Left cardiac atrium (tissue), 4 donors: ENCODE data around the gene MAGIX. TPM values are rescaled to one million over a fixed set of nuclear protein-coding genes. Genes with fewer than 3 reads are reported as not detected.

Source experiments
- ATAC-seq, 2 donors: fragments of 200-7000 bp; cut with Tn5 transposase; one replicate each; pipeline ENCODE4 v1.9.1; 2020; ENCODE audit warnings: mild to moderate bottlenecking in 2 of 2, moderate library complexity in 2 of 2
- DNase-seq: peaks from one replicate; pipeline ENCODE4 v3.0.0-alpha.2; 2020
- intact Hi-C, 2 donors: fragments of 100-400 bp; cut with DNase I; formaldehyde crosslinking; loops; one replicate each; pipeline versions ENCODE4 v1.14.1 to v1.15.1; 2022 to 2023
- total RNA-seq, 2 donors: library from RNA; stranded (reverse); fragmentation: NEBNext Ultra II Directional; extraction: Animal tissue kit (Norgen Biotek cat#: 25700); gene quantifications; one replicate each; pipeline ENCODE4 v1.2.1, GENCODE V29; 2021
- donor health status: DM: no; HTN: yes; CAD: no.
- donor health status: DM: no; HTN: yes; CAD: no; lungs with severe emphysema.
- donor health status: DM: yes; HTN: yes; CAD: no.
- donor health status: Dilated cardiomyopathy.

Gene MAGIX
- total RNA-seq, 2 donors from 2014 or later, result 7.7 to 7.9 TPM

DNA sequence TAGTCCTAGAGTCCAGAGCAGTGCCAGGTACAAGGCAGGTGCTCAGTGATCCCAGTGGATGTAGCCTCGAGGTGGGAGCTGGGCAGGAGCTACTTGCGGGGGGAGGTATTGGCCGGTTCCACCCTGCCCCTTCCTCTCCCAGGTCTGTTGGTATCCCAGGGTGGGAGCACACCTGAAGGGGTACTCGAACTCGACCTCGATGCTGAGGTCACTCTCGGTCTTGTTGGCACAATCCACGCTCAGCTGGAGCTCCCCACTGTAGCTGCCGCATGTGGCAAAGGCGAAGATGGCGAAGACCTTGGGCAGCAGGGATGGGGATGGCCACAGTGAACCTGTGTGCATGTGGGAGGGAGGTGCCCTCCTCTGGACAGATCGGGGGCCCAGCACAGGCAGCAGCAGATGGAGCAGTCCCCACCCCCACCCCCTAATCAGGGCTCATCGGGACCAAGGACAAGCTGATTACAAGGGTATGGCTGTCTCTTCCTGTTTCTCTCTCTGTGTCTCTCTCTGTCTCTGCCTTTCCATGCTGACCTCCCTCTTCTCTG is 35.1 kb downstream of the MAGIX start:
- DNase-seq, result no peak
- intact Hi-C loops, result no loop called here
- ATAC-seq, result no peak

DNA sequence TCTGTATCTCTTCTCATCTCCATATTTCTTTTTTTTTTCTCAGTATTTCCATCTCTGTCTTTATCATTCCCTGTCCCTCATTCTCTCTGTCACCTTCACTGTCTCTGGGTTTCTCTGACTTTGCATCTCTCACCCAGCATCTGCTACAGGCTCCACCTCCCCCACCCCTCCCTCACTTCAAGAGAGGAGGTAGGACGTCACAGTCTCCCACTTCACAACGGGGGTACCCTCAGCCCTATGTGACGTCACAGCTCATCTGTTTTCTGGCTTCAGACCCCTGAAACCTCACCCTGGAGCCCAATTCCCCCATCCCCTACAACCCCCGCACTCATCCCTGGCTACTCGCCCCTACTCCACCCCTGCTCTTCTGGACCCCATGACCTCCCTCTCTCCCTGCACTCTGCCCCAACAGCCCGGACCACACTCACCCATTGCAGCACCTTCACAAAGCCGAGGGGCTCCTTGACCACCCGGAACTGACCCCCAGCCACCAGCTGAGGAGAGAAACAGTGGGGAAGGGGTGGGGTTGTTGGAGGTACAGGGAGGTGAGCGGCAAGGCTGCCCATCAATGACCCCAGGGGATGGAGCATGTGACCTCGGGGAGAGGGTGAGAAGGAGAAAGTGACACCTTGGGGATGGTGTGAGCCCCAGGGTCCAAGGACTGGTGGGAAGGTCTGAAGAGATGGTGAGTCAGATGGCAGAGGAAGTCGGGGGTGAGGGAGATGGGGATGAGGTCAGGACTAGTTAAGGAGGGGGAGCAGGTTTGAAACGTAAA is 36.2 kb downstream of the MAGIX start:
- no peak for ATAC-seq
- intact Hi-C loops, result no loop called here
- no peak for DNase-seq

DNA sequence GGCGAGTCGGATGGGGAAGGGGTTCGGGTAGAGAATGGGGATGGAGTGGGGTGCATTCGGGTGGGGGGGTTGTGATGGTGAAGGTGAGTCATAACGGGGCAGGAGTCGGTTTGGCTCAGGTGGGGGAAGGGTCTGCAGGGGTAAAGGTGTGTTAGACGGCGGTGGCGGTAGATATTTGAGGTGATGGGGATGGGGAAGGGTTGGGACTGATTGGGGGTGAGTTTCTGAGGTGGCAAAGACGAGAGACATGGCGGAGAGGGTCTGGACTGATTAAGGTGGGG is 36.7 kb downstream of the MAGIX start:
- DNase-seq (no peak), ATAC-seq (no peak)
- intact Hi-C loops, result no loop called here

DNA sequence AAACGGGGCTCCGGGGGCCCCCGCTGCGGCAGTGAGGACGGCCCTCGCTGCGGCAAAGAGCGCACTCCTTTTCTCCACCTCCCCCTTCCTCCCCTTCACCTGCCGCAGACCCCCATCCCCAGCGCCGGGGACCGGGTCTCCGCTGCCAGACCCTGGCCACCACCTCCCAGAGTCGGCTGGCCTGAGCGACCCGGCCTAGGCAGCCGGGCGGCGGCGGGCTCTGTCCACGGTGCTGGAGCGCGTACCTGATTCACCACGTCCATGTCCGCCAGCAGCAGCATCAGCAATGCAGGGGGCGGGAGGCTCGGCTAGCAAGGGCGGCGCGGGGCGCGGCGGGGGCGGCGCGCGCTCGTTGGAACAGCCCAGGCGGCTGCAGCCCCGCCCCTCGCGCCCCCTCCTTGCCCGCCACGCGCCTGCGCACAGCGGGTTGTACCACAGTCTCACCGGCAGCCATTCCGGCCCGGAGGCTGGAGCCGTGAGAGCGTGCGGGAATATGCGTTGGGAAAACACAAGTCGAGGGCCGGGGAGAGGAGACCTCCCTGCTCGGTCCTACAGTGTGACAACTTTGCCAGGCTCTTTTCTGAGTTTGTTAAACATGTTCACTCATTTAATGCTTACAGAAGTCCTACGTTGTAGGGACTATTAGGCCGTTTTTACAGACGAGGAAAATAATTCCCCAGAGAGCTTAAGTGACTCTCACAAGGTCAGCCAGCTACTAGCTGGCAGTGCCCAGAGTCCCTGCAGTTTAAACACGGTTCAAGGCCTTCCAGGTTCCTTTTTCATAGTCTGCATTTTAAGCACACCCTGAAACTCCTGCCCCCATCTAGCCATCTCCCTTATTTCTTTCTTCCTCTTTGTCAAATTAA is 37.6 kb downstream of the MAGIX start, which contains the start of gene SYP:
Gene SYP (minus strand): TSS at position 288 of the 866 bp plus-strand sequence. CDS start 7 bp downstream, at position 281.
- DNase-seq, result peak; percentile 90
- ATAC-seq, result peak; percentile 95 to 97
- intact Hi-C loops, result no loop called here

DNA sequence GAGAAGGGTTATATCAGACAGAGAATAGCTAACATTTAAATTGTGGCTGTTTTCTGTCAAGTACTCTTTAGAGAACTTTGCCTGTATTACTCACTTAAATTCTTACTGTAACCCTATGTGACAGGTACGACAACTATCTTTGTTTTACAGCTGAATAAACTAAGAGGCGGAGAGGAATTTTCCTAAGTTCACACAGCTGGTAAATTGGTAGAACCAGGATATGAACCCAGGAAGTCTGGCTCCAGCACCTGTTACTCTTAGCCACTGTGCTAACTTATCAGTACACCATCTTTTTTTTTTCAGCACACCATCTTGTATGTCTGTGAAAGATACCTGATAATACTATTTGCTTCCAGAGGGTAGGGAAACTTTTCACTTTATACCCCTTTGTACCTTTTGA is 39.5 kb downstream of the MAGIX start:
- DNase-seq (no peak), ATAC-seq (no peak)
- intact Hi-C loops, result no loop called here

DNA sequence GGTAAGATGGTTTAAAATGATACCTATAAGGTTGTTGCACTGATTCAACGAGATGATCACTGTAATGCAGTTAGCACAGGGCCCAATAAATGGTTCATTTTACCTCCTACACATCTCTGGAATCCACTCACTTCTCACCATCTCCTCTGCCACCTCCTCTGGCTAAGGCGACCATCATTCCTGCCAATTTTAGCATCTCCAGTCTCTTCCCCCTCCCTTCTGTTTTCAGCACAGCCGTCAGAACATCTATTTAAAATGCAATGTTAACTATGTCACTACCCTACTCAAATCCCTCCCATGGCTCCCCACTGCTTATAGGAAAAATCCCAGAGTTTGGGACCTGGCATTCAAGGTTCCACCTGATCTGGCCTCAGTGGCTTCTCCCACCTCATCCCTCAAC is 41.0 kb downstream of the MAGIX start:
- DNase-seq, result no peak
- intact Hi-C loops, result no loop called here
- no peak for ATAC-seq

DNA sequence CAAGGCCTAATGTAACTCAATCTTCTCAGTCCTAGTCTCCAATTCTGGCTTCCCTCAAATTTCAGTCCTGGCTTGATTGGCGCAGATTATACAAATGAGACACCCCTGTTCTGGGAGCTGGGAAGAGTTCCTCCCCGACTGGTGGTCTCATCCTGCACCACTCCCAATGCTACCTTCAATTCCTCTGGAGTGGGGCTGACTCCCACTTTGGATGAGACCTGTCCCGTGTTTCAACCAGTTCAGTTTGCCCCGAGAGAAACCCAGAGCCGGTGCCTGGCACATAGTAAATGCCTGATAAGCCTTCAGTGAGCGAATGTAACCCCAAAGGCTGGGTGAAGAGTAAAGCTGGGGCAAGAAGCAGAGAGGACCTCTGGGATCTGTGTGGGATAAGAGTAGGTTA is 41.5 kb downstream of the MAGIX start:
- no peak for ATAC-seq
- no peak for DNase-seq
- intact Hi-C loops, result no loop called here

DNA sequence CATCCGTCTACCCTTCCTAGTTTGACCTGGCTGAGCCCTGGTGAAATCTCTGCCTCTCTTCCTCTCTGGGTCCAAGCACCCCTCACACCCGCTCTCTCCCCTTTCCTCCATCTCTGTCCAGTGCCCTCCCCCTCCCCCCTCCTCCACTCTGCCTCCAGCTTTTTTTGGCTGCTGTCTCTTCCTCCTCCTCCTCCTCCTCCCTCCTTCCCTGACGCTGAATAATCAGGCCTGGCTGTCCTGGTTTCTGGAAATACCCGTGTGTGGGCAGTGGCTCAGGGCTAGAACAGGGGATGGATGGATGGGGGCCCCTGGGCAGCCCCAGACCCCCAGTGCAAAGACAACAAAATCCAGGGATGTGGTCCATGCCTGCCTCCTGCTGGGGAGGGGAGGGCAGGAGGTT is 42.2 kb downstream of the MAGIX start:
- ATAC-seq, result no peak
- intact Hi-C loops, result no loop called here
- no peak for DNase-seq

DNA sequence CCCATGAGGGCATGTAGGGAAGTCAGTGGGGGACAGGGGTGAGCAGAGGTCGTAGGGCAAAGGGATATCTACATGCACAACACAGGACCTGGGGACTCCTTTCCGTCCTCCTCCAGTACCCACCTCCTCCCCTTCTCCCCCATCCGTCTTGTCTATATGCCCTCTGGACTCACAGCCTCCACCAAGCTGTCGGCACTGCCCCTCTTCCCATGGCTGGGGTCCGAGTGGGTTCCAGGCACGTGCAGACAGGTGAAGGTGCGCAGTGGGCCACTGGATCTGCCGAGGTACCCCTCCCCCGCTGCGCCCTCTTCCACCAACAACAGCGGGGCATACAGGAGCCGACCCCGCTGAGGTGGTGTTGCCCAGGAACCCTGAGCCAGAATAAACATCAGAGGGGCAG is 42.9 kb downstream of the MAGIX start:
- ATAC-seq (no peak), DNase-seq (no peak)
- intact Hi-C loops, result no loop called here

DNA sequence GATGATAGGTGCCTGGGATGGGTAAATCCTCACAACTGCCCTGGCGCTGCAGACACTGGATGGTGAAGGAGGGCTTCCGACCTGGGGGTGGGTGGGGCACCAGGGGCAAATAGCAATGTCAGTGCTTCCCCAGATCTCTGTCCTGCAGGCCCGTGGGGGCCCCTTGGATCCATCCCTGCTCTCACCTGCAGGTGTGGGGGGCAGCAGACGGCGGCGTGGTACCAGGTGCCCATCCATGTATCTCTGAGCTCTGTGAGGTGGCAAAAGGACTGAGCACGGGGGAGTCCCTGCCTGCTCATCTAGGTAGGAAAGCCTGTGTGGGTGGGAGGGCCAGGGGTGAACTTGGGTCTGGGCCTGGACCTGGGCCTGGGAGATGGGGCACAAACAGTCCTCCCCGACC is 44.0 kb downstream of the MAGIX start:
- intact Hi-C loops, result no loop called here
- ATAC-seq (no peak), DNase-seq (no peak)

DNA sequence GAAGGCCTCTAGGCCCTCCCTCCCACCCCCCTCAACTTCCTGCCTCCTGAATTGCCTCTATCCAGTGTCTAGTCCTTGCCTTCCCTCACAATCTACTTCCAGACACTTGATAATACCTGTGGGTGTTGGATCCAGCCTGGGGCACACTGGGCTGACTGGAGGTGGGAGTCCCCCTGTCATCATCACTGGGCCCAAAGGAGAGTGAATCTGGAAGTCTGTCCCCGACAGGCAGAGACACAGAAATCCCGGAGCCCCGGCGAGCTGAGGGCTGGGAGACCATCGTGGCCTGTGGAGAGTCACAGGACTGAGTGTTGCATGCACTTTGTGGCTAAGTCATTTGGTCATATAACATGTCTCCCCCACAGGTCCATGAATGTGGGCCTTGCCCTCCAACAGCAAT is 45.8 kb downstream of the MAGIX start:
- intact Hi-C loops, result no loop called here
- DNase-seq (no peak), ATAC-seq (no peak)

DNA sequence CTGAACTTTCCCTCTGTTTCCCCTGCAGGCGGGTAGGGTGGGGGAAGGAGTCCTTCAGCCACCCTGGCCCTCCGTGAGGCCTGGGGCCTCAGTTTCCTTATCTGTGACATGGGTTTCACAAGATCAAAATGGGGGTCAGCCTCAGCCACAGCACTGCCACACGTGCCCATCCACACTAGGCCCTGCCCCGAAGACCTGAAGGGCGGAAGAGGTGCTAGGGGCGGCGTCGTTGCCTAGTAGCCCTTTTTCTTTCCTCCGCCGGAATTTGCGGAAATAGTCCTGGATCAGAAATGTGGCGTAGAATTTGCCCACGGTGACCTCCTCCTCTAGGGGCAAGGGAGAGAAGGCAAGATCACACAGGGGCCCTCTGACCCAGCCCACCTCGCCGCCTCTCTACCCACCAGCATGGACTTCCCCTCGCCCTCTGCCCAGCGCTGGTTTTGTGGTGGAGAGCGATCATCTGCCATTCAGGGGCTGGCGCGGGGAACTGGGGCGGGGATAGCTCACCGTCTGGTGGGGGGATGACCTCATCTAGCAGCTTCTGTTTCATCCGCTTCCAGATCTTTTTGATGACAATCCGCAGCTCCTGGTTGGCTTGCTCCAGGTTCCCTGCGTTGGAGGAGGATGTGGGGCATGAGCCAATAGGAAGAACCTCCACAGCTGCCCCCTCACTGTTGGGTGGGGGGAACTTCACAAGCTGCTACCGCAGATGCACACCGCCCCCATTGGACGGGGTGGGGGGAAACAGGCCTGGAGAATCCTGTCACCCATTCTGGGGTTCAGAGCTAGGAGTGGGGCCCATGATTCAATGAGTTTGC is 47.1 kb downstream of the MAGIX start:
- DNase-seq, result no peak
- intact Hi-C loops, result no loop called here
- no peak for ATAC-seq

DNA sequence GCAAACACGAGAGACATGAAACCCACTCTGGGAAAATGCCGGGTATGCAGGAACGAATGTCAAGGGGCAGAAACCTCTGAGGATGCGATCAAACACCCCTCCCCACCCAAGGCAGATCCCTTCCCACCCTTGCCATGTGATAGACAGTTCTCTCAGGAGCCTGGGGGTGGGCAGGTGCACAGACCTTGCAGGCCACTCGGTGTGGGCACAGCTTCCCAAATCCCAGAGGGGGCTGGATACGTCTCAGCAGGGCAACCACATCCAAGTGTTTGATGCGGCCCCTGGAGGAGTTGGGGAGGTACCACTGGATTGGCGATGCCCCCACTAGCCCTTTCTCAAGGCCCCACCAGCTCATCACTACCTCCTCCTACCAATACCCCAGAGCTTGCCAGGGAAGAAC is 47.8 kb downstream of the MAGIX start:
- intact Hi-C loops, result no loop called here
- DNase-seq, result no peak
- ATAC-seq, result no peak

DNA sequence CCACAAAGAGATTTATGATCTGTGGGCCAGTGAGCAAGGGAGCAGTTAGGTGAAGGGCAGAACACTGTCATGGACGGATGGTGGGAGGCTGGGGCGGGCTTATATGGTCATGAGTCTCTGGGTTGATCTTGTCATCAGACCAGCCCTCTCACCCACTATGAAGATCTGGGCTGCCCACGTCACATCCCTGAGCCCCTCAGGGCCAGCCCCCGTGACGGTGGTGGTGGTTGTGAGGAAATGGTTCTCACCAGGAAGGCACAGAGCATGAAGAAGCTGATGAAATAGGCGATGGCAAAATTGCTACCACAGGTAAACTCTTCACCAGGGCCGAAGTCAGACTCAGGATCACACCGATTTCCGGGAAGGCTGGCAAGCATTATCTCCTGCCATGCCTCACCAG is 48.5 kb downstream of the MAGIX start:
- DNase-seq (no peak), ATAC-seq (no peak)
- intact Hi-C loops, result no loop called here

DNA sequence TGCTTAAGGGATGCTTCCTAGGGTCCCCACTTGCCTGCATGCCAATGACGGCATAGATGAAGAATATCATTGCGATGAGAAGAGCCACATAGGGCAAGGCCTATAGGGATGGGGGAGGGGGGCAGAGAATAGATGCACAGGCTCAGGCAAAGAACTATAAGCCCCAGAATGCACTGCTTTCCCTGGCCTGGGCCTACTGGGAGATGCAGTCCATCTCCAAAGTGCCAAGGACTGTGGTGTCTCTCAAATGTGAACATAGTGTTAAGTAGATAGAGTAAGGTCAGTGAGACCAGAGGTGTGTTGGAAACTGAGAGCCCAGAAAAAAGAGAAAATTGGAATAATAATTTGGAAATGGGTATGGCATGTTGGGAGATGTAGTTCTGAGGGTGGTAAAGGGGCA is 49.7 kb downstream of the MAGIX start:
- DNase-seq (no peak), ATAC-seq (no peak)
- intact Hi-C loops, result no loop called here

DNA sequence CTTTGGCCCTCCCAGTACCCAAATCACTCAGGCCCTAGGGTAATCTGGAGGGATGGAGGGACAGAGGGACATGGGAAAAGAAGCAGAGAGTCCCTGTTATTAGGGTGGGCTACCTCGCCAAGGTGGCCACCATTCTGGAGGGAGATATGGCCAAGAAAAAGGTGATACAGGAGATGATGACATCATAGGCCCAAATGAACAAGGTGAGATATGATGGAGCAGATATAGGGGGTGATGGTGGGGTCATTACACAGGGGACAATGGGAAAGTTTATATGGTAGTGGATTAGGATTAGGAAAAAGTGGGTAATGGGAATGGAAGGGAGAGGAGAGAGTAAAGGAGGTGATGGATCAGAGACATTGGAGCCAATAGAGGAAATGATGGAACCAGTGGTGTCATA is 50.3 kb downstream of the MAGIX start:
- intact Hi-C loops, result no loop called here
- ATAC-seq (no peak), DNase-seq (no peak)

DNA sequence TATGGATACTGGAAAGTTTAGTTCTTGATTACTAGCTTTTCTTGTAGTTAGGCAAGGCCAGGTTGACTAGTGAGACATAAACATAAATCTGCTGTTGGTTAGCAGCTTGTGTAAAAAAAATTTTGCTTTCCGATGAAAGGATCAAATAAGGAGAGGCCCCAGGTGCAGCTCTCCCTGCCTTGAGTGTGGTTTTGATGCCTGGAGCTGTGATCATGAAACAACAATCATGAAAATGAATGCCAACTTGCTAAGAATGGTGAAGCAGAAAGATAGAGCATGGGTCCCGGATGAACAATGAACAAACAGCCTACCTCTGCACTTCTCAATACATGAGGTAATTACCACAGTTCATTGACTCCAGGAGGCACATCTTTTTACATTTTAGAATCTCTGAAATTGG is 51.9 kb downstream of the MAGIX start:
- DNase-seq (no peak), ATAC-seq (no peak)
- intact Hi-C loops, result no loop called here

DNA sequence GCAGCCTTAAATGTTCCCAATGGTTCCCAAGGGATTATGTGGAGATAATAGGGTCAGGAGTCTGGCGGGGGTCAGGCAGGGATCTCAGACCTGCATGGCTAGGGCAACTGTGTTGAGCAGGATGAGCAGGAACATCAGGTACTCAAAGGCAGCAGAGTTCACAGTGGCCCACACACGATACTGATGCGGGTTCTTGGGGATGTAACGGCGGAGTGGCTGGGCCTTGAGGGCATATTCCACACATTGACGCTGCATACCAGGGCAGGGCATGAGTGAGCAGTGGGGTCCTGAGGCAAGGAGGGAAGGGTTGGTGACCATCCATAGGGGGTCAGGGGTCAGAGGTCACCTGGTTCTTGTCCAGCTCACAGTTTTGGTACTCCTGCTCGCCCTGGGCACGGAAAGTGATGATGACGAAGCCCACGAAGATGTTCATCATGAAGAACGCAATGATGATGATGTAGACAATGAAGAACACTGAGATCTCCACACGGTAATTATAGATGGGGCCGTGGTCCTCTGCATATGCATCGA is 52.5 kb downstream of the MAGIX start:
- DNase-seq, result no peak
- ATAC-seq, result no peak
- intact Hi-C loops, result no loop called here
